GM18508 (cell line): ENCODE data around the gene ECE1.

Experiments
- ATAC-seq: cut with Tn5 transposase; IDR thresholded peaks from one replicate; pipeline ENCODE4 v1.9.1; 2021; ENCODE audit warnings: moderate number of reproducible peaks; ENCODE audit not compliant: insufficient read depth, unreplicated experiment

The ECE1 gene

GRCh38 chr1:21289700-21290545 lies at the start of gene ECE1:
ECE1 (minus strand) TSS chr1:21290463; CDS start chr1:21290414, 49 bp downstream.
- ATAC-seq = no peak

GRCh38 chr1:21339356-21340229 lies 49.3 kb upstream of the ECE1 start:
- ATAC-seq = no peak

GRCh38 chr1:21338573-21339355 lies 48.5 kb upstream of the ECE1 start:
- ATAC-seq = no peak

DNA sequence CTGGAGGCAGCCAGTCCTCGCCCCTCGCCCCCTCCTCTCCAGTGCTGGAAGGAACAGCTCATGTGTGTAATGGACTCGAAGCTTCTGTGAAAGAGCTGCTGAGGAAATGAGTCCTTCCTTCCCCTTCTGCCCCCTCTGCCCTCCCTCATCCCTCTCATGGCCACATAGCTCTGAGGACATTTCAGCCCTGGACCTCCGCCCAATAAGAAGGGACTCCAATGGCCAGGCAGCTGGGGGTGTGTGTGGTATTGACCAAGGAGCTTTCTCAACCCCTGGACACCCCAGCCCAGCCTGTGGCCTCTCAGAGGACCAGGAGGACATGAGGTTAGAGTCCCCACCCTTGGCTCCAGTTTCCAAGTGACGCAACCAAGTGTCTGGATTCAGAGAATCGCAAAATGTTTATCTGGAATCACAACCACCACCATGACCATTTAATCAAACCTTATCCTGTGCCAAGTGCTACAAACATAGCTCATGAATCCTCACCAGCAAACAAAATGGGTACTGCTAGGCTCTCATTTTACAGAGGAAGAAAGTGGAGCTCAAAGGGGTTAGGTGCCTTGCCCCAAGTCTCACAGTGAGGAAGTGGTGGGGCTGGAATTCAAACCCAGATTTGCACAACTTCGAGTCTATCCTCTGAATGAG lies 47.8 kb upstream of the ECE1 start:
- no peak for ATAC-seq

GRCh38 chr1:21337454-21337927 lies 47.2 kb upstream of the ECE1 start:
- no peak for ATAC-seq

GRCh38 chr1:21337010-21337437 lies 46.8 kb upstream of the ECE1 start:
- no peak for ATAC-seq

GRCh38 chr1:21335750-21336224 lies 45.5 kb upstream of the ECE1 start:
- ATAC-seq = no peak

GRCh38 chr1:21335088-21335691 lies 44.9 kb upstream of the ECE1 start:
- ATAC-seq = no peak

DNA sequence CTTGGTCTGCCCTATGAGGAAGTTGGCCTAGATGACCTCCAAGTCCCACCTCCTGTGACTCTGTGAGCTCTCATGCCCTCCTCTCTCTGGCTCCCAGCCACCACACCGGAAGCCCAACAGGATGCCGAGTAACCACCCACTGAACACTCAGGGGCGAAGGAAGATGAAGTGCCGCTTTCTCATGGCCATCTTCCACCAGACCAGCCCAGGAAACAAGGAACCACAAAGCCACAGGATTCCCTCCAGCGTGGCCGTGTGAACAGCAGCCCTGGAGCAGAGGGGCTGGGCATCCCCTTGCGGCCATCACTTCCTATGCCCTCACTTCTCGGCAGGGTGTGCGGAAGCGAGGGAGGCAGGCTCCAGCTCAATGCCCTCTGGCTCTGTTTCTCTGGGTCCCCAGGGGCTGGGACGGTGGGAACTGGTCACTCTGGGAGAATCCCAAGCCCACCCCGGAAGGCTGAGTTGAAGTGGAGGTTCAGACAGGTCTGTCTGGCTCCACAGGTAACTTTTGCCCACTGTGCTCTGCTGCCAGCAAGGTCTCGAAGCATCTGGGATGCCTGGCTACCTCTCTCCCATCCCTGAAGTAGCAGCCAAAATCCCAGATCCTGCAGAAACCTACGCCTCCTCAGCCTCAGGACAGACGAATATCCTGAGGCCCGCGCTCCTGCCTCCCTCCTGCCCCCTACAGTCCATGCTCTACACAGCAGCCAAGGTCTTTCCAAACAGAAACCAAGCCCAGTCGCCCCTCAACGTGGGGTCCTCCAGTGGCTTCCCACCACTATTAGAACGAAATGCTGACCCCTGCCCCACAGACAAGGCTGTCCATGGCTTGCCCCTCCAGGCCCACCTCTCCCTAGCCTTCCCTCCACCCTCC lies 44.2 kb upstream of the ECE1 start:
- peak; percentile 42 for ATAC-seq

GRCh38 chr1:21333824-21334213 lies 43.6 kb upstream of the ECE1 start:
- ATAC-seq = no peak

GRCh38 chr1:21332554-21333311 lies 42.5 kb upstream of the ECE1 start:
- no peak for ATAC-seq

DNA sequence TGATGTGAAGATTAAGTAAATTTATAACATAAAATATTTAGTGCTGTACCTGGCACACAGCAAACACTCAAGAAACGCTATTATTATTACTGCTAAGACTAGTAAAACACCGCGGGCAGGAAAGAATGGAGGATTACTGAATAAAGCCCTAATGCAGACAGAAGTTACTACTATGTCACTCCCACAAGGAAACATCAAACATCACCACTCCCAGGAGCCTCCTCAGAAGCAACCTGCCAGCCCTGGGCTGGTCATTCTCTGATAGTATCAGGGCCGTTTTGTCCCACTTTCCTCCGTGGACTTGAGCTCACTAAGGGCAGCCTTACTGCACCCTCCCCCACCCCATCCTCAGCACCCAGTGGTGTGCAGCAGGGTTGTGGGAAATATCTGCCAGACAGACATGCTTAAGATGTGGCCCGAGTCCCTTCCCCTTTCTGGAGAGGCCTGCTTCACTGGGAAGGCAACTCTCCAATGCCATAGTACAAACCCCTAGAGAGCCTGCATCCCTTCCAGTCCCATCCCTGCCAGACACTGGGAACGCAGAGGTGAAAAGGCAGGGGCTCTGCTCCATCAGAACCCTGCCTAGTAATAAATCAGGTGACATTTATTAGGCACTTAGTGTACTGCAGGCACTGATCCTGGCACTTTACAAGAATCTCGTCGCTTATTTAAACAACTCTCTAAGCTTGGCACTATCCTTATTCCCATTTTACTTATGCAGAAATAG lies 41.7 kb upstream of the ECE1 start:
- ATAC-seq = no peak

- no peak for ATAC-seq
These were observed 40.3 kb upstream of the ECE1 start for GRCh38 chr1:21330544-21330943.

DNA sequence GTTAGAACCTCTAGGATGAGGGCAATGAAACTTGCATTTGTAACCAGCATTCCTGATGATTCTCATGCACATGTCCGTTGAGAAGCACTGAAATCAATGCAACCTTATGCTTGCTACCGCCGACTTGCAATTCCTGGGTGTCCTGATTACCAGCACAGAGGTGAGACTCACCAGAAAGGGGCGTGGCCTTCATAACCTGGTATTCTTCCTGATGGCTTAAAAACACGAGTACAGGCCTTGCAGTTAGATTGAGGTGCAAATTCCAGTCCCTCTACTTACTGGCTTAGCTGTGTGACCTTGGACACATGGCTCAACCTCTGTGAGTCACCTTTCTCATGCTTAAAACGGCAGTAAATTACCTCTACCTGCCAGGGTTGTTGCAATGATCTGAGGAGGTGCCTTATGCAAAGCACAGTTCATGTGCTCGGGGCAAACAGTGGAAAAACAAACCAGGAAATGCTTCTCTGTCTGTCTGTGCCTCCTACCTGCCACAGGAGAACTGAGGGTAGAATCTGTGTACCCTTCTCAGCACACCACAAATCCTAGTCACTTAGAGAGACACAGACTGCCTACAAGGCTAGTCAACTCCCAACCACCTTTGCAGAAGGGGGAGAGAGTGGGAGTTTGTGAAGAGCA lies 39.1 kb upstream of the ECE1 start:
- no peak for ATAC-seq

GRCh38 chr1:21327566-21328323 lies 37.5 kb upstream of the ECE1 start:
- no peak for ATAC-seq

- ATAC-seq = no peak
These were observed 36.6 kb upstream of the ECE1 start for GRCh38 chr1:21326861-21327344.
